Cardiac muscle cell (in vitro differentiated cells and primary cell): Measurements from ENCODE around the gene DENND4A. TPM values are rescaled to one million over a fixed set of nuclear protein-coding genes. Genes with fewer than 3 reads are reported as not detected.

Source experiments
- DNase-seq, 2 donors: peaks; one replicate each; pipeline versions ENCODE4 v3.0.0 to v3.0.0-alpha.2; 2010 to 2017; ENCODE audit warnings: low read depth in 1 of 2, low spot score in 1 of 2
- H3K27ac ChIP-seq: fragments of 200-600 bp; sonication (generic); 2 replicates; pipeline ENCODE4 v1.5.1; 2016
- H3K27me3 ChIP-seq: fragments of 200-600 bp; sonication (generic); 2 replicates; pipeline ENCODE4 v1.6.0; 2016; ENCODE audit warnings: control low read depth
- H3K36me3 ChIP-seq: fragments of 200-600 bp; sonication (generic); 2 replicates; pipeline ENCODE4 v1.5.1; 2016; ENCODE audit warnings: control low read depth
- H3K4me1 ChIP-seq: fragments of 200-600 bp; sonication (generic); 2 replicates; pipeline ENCODE4 v1.8.1; 2017; ENCODE audit warnings: low read depth, mild to moderate bottlenecking, mixed run types
- H3K4me3 ChIP-seq: fragments of 200-600 bp; sonication (generic); 2 replicates; pipeline ENCODE4 v1.5.1; 2016; ENCODE audit warnings: mild to moderate bottlenecking
- H3K9me3 ChIP-seq: fragments of 200-600 bp; sonication (generic); 2 replicates; pipeline ENCODE4 v1.5.1; 2017; ENCODE audit warnings: low read depth, mild to moderate bottlenecking, control low read depth
- polyA plus RNA-seq: library from polyadenylated mRNA; unstranded; fragments of >200 nt; fragmentation: Nextera tagmentation; extraction: Ambion mirVana; gene quantifications from 2 replicates; pipeline ENCODE4 v1.2.1, GENCODE V29; 2016
- total RNA-seq: library from RNA; depleted of rRNA; stranded (reverse); fragments of >200 nt; gene quantifications from 2 replicates; pipeline ENCODE4 v1.2.3, GENCODE V29; 2016
- TF ChIP-seq, protein P1 (sequence below): IDR thresholded peaks from 2 replicates; pipeline ENCODE4 v1.5.1; 2012; ENCODE audit warnings: low read depth, mild to moderate bottlenecking, low read length

DENND4A gene
- total and polyA plus RNA-seq, 2 experiments from 2014 or later: 3.5 to 7.7 TPM

DNA sequence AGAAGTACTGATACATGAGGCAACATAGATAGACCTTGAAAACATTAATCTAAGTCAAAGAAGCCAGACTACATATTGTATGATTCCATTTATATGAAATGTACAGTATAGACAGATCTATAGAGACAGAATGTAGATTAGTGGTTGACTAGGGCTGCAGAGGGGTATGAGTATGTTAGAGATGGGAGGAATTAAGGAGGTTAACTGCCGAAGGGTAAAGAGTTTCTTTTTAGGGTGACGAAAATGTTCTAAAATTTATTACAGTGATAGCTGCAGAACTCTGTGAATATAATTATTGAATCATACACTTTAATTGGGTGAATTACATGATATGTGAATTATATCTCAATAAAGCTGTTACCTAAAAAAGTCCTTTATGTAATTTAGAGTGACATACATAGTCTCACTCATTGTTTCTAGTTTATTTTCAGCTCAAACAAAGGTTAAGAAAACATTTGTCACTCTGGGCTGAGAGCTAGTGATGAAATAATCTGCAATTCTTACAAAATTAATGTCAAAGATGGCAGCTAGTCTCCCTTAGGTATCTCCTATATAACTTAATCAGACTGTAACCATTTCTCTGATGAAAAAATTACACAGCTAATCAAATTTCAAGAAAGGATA, 61.4 kb downstream of the DENND4A start:
- Histone ChIP-seq H3K27me3 (no peaks in the 10 kb centered on the region), H3K4me3 (no peak overlapping the region), H3K36me3 (peaks cover 4% of the 10 kb centered on the region), H3K27ac (no peak overlapping the region), H3K4me1 (peaks cover 6% of the 10 kb centered on the region), H3K9me3 (no peaks in the 10 kb centered on the region)
- TF ChIP-seq, protein P1, sequence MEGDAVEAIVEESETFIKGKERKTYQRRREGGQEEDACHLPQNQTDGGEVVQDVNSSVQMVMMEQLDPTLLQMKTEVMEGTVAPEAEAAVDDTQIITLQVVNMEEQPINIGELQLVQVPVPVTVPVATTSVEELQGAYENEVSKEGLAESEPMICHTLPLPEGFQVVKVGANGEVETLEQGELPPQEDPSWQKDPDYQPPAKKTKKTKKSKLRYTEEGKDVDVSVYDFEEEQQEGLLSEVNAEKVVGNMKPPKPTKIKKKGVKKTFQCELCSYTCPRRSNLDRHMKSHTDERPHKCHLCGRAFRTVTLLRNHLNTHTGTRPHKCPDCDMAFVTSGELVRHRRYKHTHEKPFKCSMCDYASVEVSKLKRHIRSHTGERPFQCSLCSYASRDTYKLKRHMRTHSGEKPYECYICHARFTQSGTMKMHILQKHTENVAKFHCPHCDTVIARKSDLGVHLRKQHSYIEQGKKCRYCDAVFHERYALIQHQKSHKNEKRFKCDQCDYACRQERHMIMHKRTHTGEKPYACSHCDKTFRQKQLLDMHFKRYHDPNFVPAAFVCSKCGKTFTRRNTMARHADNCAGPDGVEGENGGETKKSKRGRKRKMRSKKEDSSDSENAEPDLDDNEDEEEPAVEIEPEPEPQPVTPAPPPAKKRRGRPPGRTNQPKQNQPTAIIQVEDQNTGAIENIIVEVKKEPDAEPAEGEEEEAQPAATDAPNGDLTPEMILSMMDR: no peak
- peak in 1 of 2 donors; percentile 55 for DNase-seq

DNA sequence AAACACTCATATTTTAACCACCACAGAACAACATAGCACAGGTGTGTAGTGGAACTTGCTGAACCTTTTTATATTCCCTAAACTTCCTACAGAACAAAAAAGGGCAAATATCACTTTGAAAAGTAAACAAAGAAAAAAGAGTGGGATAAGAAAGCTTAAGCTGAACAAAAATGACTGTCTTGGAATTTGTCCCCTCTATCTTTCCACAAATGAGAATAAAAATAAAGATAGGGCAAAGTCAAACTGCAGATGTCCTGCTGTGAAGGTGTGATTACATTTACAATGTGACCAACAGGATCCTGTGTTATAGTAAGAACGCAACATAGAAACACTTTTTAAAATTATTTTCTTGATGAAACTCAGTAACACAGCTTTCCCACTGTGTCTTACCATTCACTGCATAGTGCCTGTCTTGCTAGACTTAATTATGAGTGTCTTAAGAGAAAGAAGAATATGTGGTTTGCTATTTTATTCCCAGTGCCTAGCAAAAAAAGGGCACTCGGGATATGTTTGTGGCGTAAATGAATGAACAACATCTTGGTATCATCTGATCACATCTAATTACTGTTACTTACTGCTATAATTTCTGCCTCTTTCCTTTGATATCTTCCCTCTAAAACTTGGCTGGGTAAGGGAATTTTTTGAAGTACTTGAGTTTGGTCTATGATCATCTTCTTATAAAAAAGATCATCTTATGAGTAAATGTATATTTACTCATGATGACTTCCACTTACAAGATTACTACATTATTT, 67.5 kb downstream of the DENND4A start:
- TF ChIP-seq, protein P1: no peak
- H3K36me3 ChIP-seq: no peaks in the 10 kb centered on the region
- H3K27me3 ChIP-seq: no peaks in the 10 kb centered on the region
- no peak overlapping the region for H3K4me3 ChIP-seq
- DNase-seq: no peak
- no peaks in the 10 kb centered on the region for H3K4me1 ChIP-seq
- no peak overlapping the region for H3K27ac ChIP-seq
- no peaks in the 10 kb centered on the region for H3K9me3 ChIP-seq

GRCh38 chr15:65723876-65724275, 68.2 kb downstream of the DENND4A start:
- Histone ChIP-seq H3K4me3 (no peak overlapping the region), H3K27ac (no peak overlapping the region), H3K9me3 (no peaks in the 10 kb centered on the region), H3K4me1 (no peaks in the 10 kb centered on the region), H3K27me3 (no peaks in the 10 kb centered on the region), H3K36me3 (no peaks in the 10 kb centered on the region)
- no peak for DNase-seq
- TF ChIP-seq, protein P1: no peak

- no peaks in the 10 kb centered on the region for H3K36me3 ChIP-seq
- H3K4me1 ChIP-seq: no peaks in the 10 kb centered on the region
- no peak overlapping the region for H3K4me3 ChIP-seq
- H3K27me3 ChIP-seq: no peaks in the 10 kb centered on the region
- no peak overlapping the region for H3K27ac ChIP-seq
- TF ChIP-seq, protein P1: no peak
- H3K9me3 ChIP-seq: no peaks in the 10 kb centered on the region
- DNase-seq: no peak
Measured at GRCh38 chr15:65722191-65722590, 69.9 kb downstream of the DENND4A start.

GRCh38 chr15:65712415-65712814, 79.7 kb downstream of the DENND4A start:
- peaks cover 7% of the 10 kb centered on the region for H3K36me3 ChIP-seq
- H3K27ac ChIP-seq: no peak overlapping the region
- DNase-seq: no peak
- H3K27me3 ChIP-seq: no peaks in the 10 kb centered on the region
- no peaks in the 10 kb centered on the region for H3K9me3 ChIP-seq
- no peak overlapping the region for H3K4me3 ChIP-seq
- H3K4me1 ChIP-seq: no peaks in the 10 kb centered on the region
- TF ChIP-seq, protein P1: no peak
